NCI-H1436 treated with DMSO at 0.1 percent for 48 hours (cell line): ENCODE results near the gene ENHO.

ENCODE experiments used
- DNase-seq: peaks from one replicate; lab custom pipeline; 2025; lab: John Stamatoyannopoulos, UW

Gene ENHO

DNA sequence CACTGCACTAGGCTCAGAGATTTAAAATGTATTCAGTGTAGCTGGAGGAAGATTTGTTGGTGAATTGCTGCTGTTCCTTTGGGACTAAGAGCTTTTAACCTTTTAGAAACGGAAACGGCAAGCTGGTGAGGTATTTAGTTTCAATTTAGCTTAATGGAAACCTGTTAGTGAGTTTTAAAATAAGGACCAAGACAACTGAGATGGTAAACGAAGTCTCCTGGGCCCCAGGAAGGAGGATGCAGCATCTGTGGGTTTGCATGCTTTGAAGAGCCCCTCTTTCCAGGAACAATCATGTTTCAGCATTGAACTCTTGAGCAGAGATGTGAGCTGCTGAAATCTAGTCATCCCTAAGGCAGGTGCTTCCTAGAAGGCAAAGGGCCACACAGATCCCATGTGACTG lies 47.7 kb downstream of the ENHO start:
- peak; percentile 80 for DNase-seq
